ENCODE results near the gene DLEC1.
"Not testable (repeated sequence)": the region's sequence is repeated elsewhere in the genome, so short reads cannot be mapped to it uniquely, and the experiment has no call there.

Gene DLEC1

GRCh38 chr3:38049358-38050126 lies 10.5 kb downstream of the DLEC1 start:
- TF ChIP-seq EZH2phosphoT487 (IDR thresholded peaks at IDR 0.05; ENCODE audit: low read depth): no peak
- TF ChIP-seq CTCF (IDR thresholded peaks at IDR 0.05; ENCODE audit: low read depth, low read length): no peak
- Histone ChIP-seq H3K4me1 (ENCODE audit: low read length) (no peaks in the 10 kb centered on the region), H3K27ac (ENCODE audit: low read length) (no peak overlapping the region), H4K20me1 (ENCODE audit: insufficient read depth, low read length) (no peaks in the 10 kb centered on the region), H2AFZ (ENCODE audit: low read depth, low read length) (no peak overlapping the region), H3K4me2 (ENCODE audit: low read length) (no peak overlapping the region), H3K36me3 (replicated peaks; ENCODE audit: low read depth, low read length) (no peaks in the 10 kb centered on the region), H3K9me3 (ENCODE audit: insufficient read depth, low read length) (no peaks in the 10 kb centered on the region), H3K9ac (ENCODE audit: low read length) (no peak overlapping the region), H3K79me2 (ENCODE audit: low read length) (no peaks in the 10 kb centered on the region), H3K4me3 (ENCODE audit: low read length) (no peak overlapping the region), H3K27me3 (ENCODE audit: low read depth, low read length) (peaks cover 5% of the 10 kb centered on the region; the same call in 1 of the 2 replicates)

GRCh38 chr3:38051131-38051530 lies 12.1 kb downstream of the DLEC1 start:
- Histone ChIP-seq H3K4me3 (ENCODE audit: low read length) (no peak overlapping the region), H3K9ac (ENCODE audit: low read length) (no peak overlapping the region), H2AFZ (ENCODE audit: low read depth, low read length) (no peak overlapping the region), H3K27ac (ENCODE audit: low read length) (no peak overlapping the region), H4K20me1 (ENCODE audit: insufficient read depth, low read length) (no peaks in the 10 kb centered on the region), H3K9me3 (ENCODE audit: insufficient read depth, low read length) (no peaks in the 10 kb centered on the region), H3K4me2 (ENCODE audit: low read length) (no peak overlapping the region), H3K4me1 (ENCODE audit: low read length) (no peaks in the 10 kb centered on the region), H3K36me3 (replicated peaks; ENCODE audit: low read depth, low read length) (no peaks in the 10 kb centered on the region), H3K79me2 (ENCODE audit: low read length) (no peaks in the 10 kb centered on the region), H3K27me3 (ENCODE audit: low read depth, low read length) (no peaks in the 10 kb centered on the region)
- TF ChIP-seq CTCF (IDR thresholded peaks at IDR 0.05; ENCODE audit: low read depth, low read length): no peak
- TF ChIP-seq EZH2phosphoT487 (IDR thresholded peaks at IDR 0.05; ENCODE audit: low read depth): no peak

GRCh38 chr3:38053286-38053685 lies 14.3 kb downstream of the DLEC1 start:
- H3K79me2 ChIP-seq (ENCODE audit: low read length): not testable (repeated sequence)

GRCh38 chr3:38053813-38054498 lies 14.9 kb downstream of the DLEC1 start:
- not testable (repeated sequence) for H3K9me3 ChIP-seq (ENCODE audit: insufficient read depth, low read length); H2AFZ ChIP-seq (ENCODE audit: low read depth, low read length); H3K9ac ChIP-seq (ENCODE audit: low read length); H3K27me3 ChIP-seq (ENCODE audit: low read depth, low read length); H3K4me3 ChIP-seq (ENCODE audit: low read length); H3K79me2 ChIP-seq (ENCODE audit: low read length); H3K4me1 ChIP-seq (ENCODE audit: low read length); H4K20me1 ChIP-seq (ENCODE audit: insufficient read depth, low read length); H3K4me2 ChIP-seq (ENCODE audit: low read length); H3K36me3 ChIP-seq (replicated peaks; ENCODE audit: low read depth, low read length); H3K27ac ChIP-seq (ENCODE audit: low read length)

More at GRCh38 chr3:38053286-38053685, 14.3 kb downstream of the DLEC1 start:
- H3K4me2 ChIP-seq (ENCODE audit: low read length); H2AFZ ChIP-seq (ENCODE audit: low read depth, low read length); H3K36me3 ChIP-seq (replicated peaks; ENCODE audit: low read depth, low read length); H3K9ac ChIP-seq (ENCODE audit: low read length); H3K4me3 ChIP-seq (ENCODE audit: low read length); H3K4me1 ChIP-seq (ENCODE audit: low read length); H3K9me3 ChIP-seq (ENCODE audit: insufficient read depth, low read length); H3K27me3 ChIP-seq (ENCODE audit: low read depth, low read length); H3K27ac ChIP-seq (ENCODE audit: low read length); H4K20me1 ChIP-seq (ENCODE audit: insufficient read depth, low read length): not testable (repeated sequence)

- no peaks in the 10 kb centered on the region for H4K20me1 ChIP-seq (ENCODE audit: insufficient read depth, low read length)
- no peak overlapping the region for H3K9ac ChIP-seq (ENCODE audit: low read length)
- H2AFZ ChIP-seq (ENCODE audit: low read depth, low read length): no peak overlapping the region
- no peaks in the 10 kb centered on the region for H3K27me3 ChIP-seq (ENCODE audit: low read depth, low read length)
- H3K4me3 ChIP-seq (ENCODE audit: low read length): no peak overlapping the region
- no peaks in the 10 kb centered on the region for H3K9me3 ChIP-seq (ENCODE audit: insufficient read depth, low read length)
- no peak overlapping the region for H3K27ac ChIP-seq (ENCODE audit: low read length)
- H3K79me2 ChIP-seq (ENCODE audit: low read length): no peaks in the 10 kb centered on the region
- no peaks in the 10 kb centered on the region for H3K36me3 ChIP-seq (replicated peaks; ENCODE audit: low read depth, low read length)
- H3K4me1 ChIP-seq (ENCODE audit: low read length): no peaks in the 10 kb centered on the region
- no peak for TF ChIP-seq CTCF (IDR thresholded peaks at IDR 0.05; ENCODE audit: low read depth, low read length)
- no peak for TF ChIP-seq EZH2phosphoT487 (IDR thresholded peaks at IDR 0.05; ENCODE audit: low read depth)
- H3K4me2 ChIP-seq (ENCODE audit: low read length): no peak overlapping the region
These were observed 15.5 kb downstream of the DLEC1 start for GRCh38 chr3:38054499-38055001.
